GM12878 (cell line): ENCODE data around the gene PUS10. TPM values are rescaled to one million over a fixed set of nuclear protein-coding genes. Genes with fewer than 3 reads are reported as not detected.

Source experiments
- BHLHE40 ChIP-seq, 2 experiments: fragments of 450-650 bp in 1 of 2; IDR thresholded peaks; 2 replicates each; pipeline ENCODE4 v1.6.1; 2011 to 2017; ENCODE audit warnings: low read depth in 2 of 2, borderline replicate concordance in 1 of 2, improper control_type of control experiment in 1 of 2, low read length in 1 of 2, mild to moderate bottlenecking in 1 of 2
- CEBPB ChIP-seq, 2 experiments: fragments of 150-350 bp in 1 of 2; IDR thresholded peaks; 2 replicates each; pipeline ENCODE4 v1.6.1; 2012 to 2014; ENCODE audit warnings: low read depth in 2 of 2, low read length in 2 of 2, borderline replicate concordance in 1 of 2, inconsistent platforms in 1 of 2
- DPF2 ChIP-seq: fragments of 450-650 bp; IDR thresholded peaks from 2 replicates; pipeline ENCODE4 v1.6.1; 2017; ENCODE audit warnings: mild to moderate bottlenecking
- HDGF ChIP-seq: fragments of 450-650 bp; IDR thresholded peaks from 2 replicates; pipeline ENCODE4 v1.6.1; 2016; ENCODE audit warnings: antibody characterized with exemption
- IRF4 ChIP-seq: IDR thresholded peaks from 2 replicates; pipeline ENCODE4 v1.6.1; 2011; ENCODE audit warnings: low read depth, low read length
- KDM1A ChIP-seq: fragments of 200-600 bp; sonication (generic); IDR thresholded peaks from 2 replicates; pipeline ENCODE4 v1.6.1; 2016; ENCODE audit warnings: borderline replicate concordance
- MYC ChIP-seq: IDR thresholded peaks from 2 replicates; pipeline ENCODE4 v1.6.1; 2011; ENCODE audit warnings: mild to moderate bottlenecking, low read length, moderate library complexity, inconsistent platforms; ENCODE audit not compliant: insufficient read depth, insufficient replicate concordance, insufficient read length, severe bottlenecking
- NBN ChIP-seq: fragments of 450-650 bp; IDR thresholded peaks from 2 replicates; pipeline ENCODE4 v1.6.1; 2016
- NFIC ChIP-seq: IDR thresholded peaks from 2 replicates; pipeline ENCODE4 v1.6.1; 2012; ENCODE audit warnings: low read depth, mild to moderate bottlenecking, inconsistent platforms, low read length, moderate library complexity
- NFYB ChIP-seq: IDR thresholded peaks from 2 replicates; pipeline ENCODE4 v1.6.1; 2011; ENCODE audit warnings: low read depth, mild to moderate bottlenecking, low read length, improper control_type of control experiment, moderate library complexity; ENCODE audit not compliant: insufficient read depth
- NKRF ChIP-seq: fragments of 450-650 bp; conservative IDR thresholded peaks from 2 replicates; pipeline ENCODE4 v1.6.1; 2017; ENCODE audit warnings: mild to moderate bottlenecking, moderate library complexity
- RUNX3 ChIP-seq: IDR thresholded peaks from 2 replicates; pipeline ENCODE4 v1.6.1; 2012; ENCODE audit warnings: low read length, inconsistent platforms
- SUPT20H ChIP-seq: IDR thresholded peaks from 2 replicates; pipeline ENCODE4 v1.6.1; 2011; ENCODE audit warnings: low read depth, mild to moderate bottlenecking, low read length, moderate library complexity, borderline replicate concordance; ENCODE audit not compliant: control insufficient read depth
- SUZ12 ChIP-seq: fragments of 200-600 bp; sonication (generic); IDR thresholded peaks from one replicate; pipeline ENCODE4 v1.6.1; 2018; ENCODE audit warnings: antibody characterized with exemption, mild to moderate bottlenecking; ENCODE audit not compliant: unreplicated experiment
- ZNF207 ChIP-seq: fragments of 450-650 bp; IDR thresholded peaks from 2 replicates; pipeline ENCODE4 v1.6.1; 2014; ENCODE audit warnings: antibody characterized with exemption, mild to moderate bottlenecking, borderline replicate concordance
- ZNF384 ChIP-seq: IDR thresholded peaks from 2 replicates; pipeline ENCODE4 v1.6.1; 2012; ENCODE audit warnings: low read depth, mild to moderate bottlenecking, low read length, improper control_type of control experiment, borderline replicate concordance
- ZNF687 ChIP-seq: fragments of 450-650 bp; IDR thresholded peaks from 2 replicates; pipeline ENCODE4 v1.6.1; 2017; ENCODE audit warnings: mild to moderate bottlenecking, moderate library complexity
- polyA plus RNA-seq, 11 experiments: library from polyadenylated mRNA; depleted of rRNA in 4 of 11; unstranded in 6 of 11; stranded (reverse) in 5 of 11; fragments of >200 nt; fragmentation: Nextera tagmentation in 4 of 11; fragmentation: Illumina TruSeq in 1 of 11; extraction: Ambion mirVana in 4 of 11; extraction: Trizol in 1 of 11; gene quantifications; 1 replicate in 1 of 11; 2 replicates in 10 of 11; pipeline versions ENCODE4 v1.2.1 to v1.2.3, GENCODE V29; 2011 to 2016; ENCODE audit warnings: inconsistent platforms in 2 of 11, missing spikeins in 2 of 11, low read depth in 1 of 11
- total RNA-seq, 4 experiments: library from RNA; depleted of rRNA in 3 of 4; stranded (reverse); fragments of >200 nt in 3 of 4; fragmentation: Illumina TruSeq in 1 of 4; extraction: Trizol in 1 of 4; gene quantifications; 2 replicates each; pipeline versions ENCODE4 v1.2.1 to v1.2.3, GENCODE V29; 2013 to 2021
- TF ChIP-seq, protein P1 (sequence below): fragments of 450-650 bp; IDR thresholded peaks from 2 replicates; pipeline ENCODE4 v1.6.1; 2017; ENCODE audit warnings: mild to moderate bottlenecking, low read depth, inconsistent platforms; ENCODE audit not compliant: poor library complexity, severe bottlenecking
- TF ChIP-seq, protein P2 (sequence below): fragments of 150-350 bp; IDR thresholded peaks from 2 replicates; pipeline ENCODE4 v1.6.1; 2016; ENCODE audit warnings: low read depth, low read length

Gene PUS10
- total and polyA plus RNA-seq, 10 of the 15 experiments (the other 5 are each of a cell fraction or from before 2014, with no cell fraction given) = 9.1 to 17.0 (median 13.0) TPM

GRCh38 chr2:60954139-60954538 is 63.9 kb downstream of the PUS10 start (continued):
- TF ChIP-seq HDGF = 0 out of 2 replicates have a peak, but pooled peaks have one; percentile 35
- TF ChIP-seq DPF2 = peak; percentile 58; the same call in 1 of the 2 replicates
- no peak for TF ChIP-seq SUZ12
- no peak for TF ChIP-seq CEBPB (IDR thresholded peaks at IDR 0.05; ENCODE audit: borderline replicate concordance in 1 of 2, low read depth in 2 of 2, low read length in 2 of 2)
- TF ChIP-seq, protein P1, sequence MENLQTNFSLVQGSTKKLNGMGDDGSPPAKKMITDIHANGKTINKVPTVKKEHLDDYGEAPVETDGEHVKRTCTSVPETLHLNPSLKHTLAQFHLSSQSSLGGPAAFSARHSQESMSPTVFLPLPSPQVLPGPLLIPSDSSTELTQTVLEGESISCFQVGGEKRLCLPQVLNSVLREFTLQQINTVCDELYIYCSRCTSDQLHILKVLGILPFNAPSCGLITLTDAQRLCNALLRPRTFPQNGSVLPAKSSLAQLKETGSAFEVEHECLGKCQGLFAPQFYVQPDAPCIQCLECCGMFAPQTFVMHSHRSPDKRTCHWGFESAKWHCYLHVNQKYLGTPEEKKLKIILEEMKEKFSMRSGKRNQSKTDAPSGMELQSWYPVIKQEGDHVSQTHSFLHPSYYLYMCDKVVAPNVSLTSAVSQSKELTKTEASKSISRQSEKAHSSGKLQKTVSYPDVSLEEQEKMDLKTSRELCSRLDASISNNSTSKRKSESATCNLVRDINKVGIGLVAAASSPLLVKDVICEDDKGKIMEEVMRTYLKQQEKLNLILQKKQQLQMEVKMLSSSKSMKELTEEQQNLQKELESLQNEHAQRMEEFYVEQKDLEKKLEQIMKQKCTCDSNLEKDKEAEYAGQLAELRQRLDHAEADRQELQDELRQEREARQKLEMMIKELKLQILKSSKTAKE = peak; percentile 58
- TF ChIP-seq RUNX3 = no peak
- no peak for TF ChIP-seq NFIC
- peak; percentile 97 for TF ChIP-seq ZNF687
- TF ChIP-seq IRF4 = no peak
- TF ChIP-seq NKRF = no peak
- TF ChIP-seq NFYB = no peak
- peak; percentile 46 to 79; a peak in 3 of 4 replicates for TF ChIP-seq BHLHE40 (IDR thresholded peaks at IDR 0.05; ENCODE audit: borderline replicate concordance in 1 of 2, low read depth in 2 of 2, low read length in 1 of 2)
- no peak for TF ChIP-seq SUPT20H
- TF ChIP-seq NBN = peak; percentile 92
- no peak for TF ChIP-seq ZNF384
- TF ChIP-seq KDM1A = no peak
- TF ChIP-seq MYC = no peak
- no peak for TF ChIP-seq ZNF207
- TF ChIP-seq, protein P2, sequence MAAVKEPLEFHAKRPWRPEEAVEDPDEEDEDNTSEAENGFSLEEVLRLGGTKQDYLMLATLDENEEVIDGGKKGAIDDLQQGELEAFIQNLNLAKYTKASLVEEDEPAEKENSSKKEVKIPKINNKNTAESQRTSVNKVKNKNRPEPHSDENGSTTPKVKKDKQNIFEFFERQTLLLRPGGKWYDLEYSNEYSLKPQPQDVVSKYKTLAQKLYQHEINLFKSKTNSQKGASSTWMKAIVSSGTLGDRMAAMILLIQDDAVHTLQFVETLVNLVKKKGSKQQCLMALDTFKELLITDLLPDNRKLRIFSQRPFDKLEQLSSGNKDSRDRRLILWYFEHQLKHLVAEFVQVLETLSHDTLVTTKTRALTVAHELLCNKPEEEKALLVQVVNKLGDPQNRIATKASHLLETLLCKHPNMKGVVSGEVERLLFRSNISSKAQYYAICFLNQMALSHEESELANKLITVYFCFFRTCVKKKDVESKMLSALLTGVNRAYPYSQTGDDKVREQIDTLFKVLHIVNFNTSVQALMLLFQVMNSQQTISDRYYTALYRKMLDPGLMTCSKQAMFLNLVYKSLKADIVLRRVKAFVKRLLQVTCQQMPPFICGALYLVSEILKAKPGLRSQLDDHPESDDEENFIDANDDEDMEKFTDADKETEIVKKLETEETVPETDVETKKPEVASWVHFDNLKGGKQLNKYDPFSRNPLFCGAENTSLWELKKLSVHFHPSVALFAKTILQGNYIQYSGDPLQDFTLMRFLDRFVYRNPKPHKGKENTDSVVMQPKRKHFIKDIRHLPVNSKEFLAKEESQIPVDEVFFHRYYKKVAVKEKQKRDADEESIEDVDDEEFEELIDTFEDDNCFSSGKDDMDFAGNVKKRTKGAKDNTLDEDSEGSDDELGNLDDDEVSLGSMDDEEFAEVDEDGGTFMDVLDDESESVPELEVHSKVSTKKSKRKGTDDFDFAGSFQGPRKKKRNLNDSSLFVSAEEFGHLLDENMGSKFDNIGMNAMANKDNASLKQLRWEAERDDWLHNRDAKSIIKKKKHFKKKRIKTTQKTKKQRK = no peak
